ENCODE measurements around the gene RBL1.
"Not testable (repeated sequence)": the region's sequence is repeated elsewhere in the genome, so short reads cannot be mapped to it uniquely, and the experiment has no call there.

Gene RBL1

GRCh38 chr20:37075932-37076685 is 19.7 kb downstream of the RBL1 start:
- no peak for DNase-seq

GRCh38 chr20:37072293-37073196 is 23.3 kb downstream of the RBL1 start:
- no peak for DNase-seq

GRCh38 chr20:37071481-37071911 is 24.3 kb downstream of the RBL1 start:
- DNase-seq = no peak

- DNase-seq = not testable (repeated sequence)
Observed at GRCh38 chr20:37069563-37069962, 26.2 kb downstream of the RBL1 start.

- no peak for DNase-seq
Observed at GRCh38 chr20:37066168-37066567, 29.6 kb downstream of the RBL1 start.

- no peak for DNase-seq
Observed at GRCh38 chr20:37055276-37055675, 40.5 kb downstream of the RBL1 start.

GRCh38 chr20:37053230-37053950 is 42.4 kb downstream of the RBL1 start:
- DNase-seq = no peak

GRCh38 chr20:37042986-37043972 is 52.5 kb downstream of the RBL1 start:
- DNase-seq = no peak

GRCh38 chr20:37039366-37039765 is 56.4 kb downstream of the RBL1 start:
- DNase-seq = not testable (repeated sequence)

- DNase-seq = no peak
Observed at GRCh38 chr20:37032077-37032476, 63.7 kb downstream of the RBL1 start.

- no peak for DNase-seq
Observed at GRCh38 chr20:37020636-37021035, 75.2 kb downstream of the RBL1 start.

- not testable (repeated sequence) for DNase-seq
Observed at GRCh38 chr20:37012631-37013030, 83.2 kb downstream of the RBL1 start.

- not testable (repeated sequence) for DNase-seq
Observed at GRCh38 chr20:37011858-37012257, 83.9 kb downstream of the RBL1 start.

- DNase-seq = no peak
Observed at GRCh38 chr20:37011147-37011546, 84.7 kb downstream of the RBL1 start.

- peak; percentile 4 for DNase-seq
Observed at GRCh38 chr20:37007898-37008649, 87.7 kb downstream of the RBL1 start.

- DNase-seq = not testable (repeated sequence)
Observed at GRCh38 chr20:37005062-37005942, 90.5 kb downstream of the RBL1 start.

GRCh38 chr20:37001634-37002033 is 94.2 kb downstream of the RBL1 start:
- DNase-seq = not testable (repeated sequence)

GRCh38 chr20:37000171-37000570 is 95.6 kb downstream of the RBL1 start:
- not testable (repeated sequence) for DNase-seq

GRCh38 chr20:36998652-36999051 is 97.1 kb downstream of the RBL1 start:
- no peak for DNase-seq

GRCh38 chr20:36997121-36997520 is 98.7 kb downstream of the RBL1 start:
- no peak for DNase-seq
